Measurements from ENCODE around the gene STXBP6.

GRCh38 chr14:24852312-24853060, 197.5 kb downstream of the STXBP6 start:
- no peak for TF ChIP-seq POLR2AphosphoS5 (IDR thresholded peaks at IDR 0.05)
- no peak for TF ChIP-seq CTCF (IDR thresholded peaks at IDR 0.05)
- no peak for TF ChIP-seq POLR2A (IDR thresholded peaks at IDR 0.05)
- no peak for TF ChIP-seq EP300 (IDR thresholded peaks at IDR 0.05)
